Measurements from ENCODE around the gene TSPAN18. TPM values are rescaled to one million over a fixed set of nuclear protein-coding genes. Genes with fewer than 3 reads are reported as not detected.

The TSPAN18 gene
- total and polyA plus RNA-seq, 2 of the 4 experiments (the other 2 are of a cell fraction) = 0.36 to 1.1 TPM

DNA sequence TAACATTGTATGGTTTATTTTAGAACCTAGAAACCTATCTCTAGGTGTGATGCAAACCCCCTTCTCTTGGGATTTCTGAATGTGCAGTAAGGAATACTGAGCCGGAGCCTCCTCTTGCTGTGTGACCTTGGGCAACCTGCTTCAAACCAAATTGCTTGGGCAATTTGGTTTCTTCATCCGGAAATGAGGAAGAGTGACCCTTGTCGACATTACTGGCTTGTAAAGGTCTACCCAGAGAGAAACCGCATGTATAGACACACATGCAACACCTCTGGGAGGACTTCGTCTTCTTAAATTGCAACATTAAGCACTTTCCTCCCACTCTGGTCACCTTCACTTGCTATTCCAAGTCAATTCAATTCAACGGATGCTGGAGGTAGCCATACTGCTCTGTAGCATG lies 243.5 kb downstream of the TSPAN18 start:
- intact Hi-C loops (cut with micrococcal nuclease) (no loop called here), dilution Hi-C loops (cut with HindIII; ENCODE audit: low sequenced_read_pairs, unreplicated experiment) (no loop called here), in situ Hi-C loops (cut with MboI; ENCODE audit: low sequenced_read_pairs) (no loop called here)
- H2BK15ac ChIP-seq (ENCODE audit: low read depth, low read length) = no peak overlapping the region
- H3K36me3 ChIP-seq (ENCODE audit: control insufficient read depth, insufficient read depth, low read length) = no peaks in the 10 kb centered on the region
- no peak overlapping the region for H4K91ac ChIP-seq (ENCODE audit: insufficient read depth, low read depth, low read length)
- no TSS peak for BruUV-seq (replicated peaks)
- H3K4me1 ChIP-seq (ENCODE audit: control insufficient read depth, insufficient read depth, low read length) = no peaks in the 10 kb centered on the region
- 100% methylated on average over 3 of the region's 6 CpGs; no CpG with 5 or more reads in 1 of the 2 experiments for WGBS, 2 experiments (ENCODE audit: extremely low coverage in 2 of 2, insufficient read length in 1 of 2)
- DNase-seq (no peak), ATAC-seq (ENCODE audit: low read depth) (no peak)
- no peak overlapping the region for H2AK9ac ChIP-seq (replicated peaks; ENCODE audit: low read depth, low read length, poor library complexity)
- no peaks in the 10 kb centered on the region for H3K9me1 ChIP-seq (ENCODE audit: insufficient read depth, low read length)
- no peak overlapping the region for H3K23ac ChIP-seq (ENCODE audit: low read depth, low read length)
- no peaks in the 10 kb centered on the region for H3K9me3 ChIP-seq (ENCODE audit: control insufficient read depth, insufficient read depth, low read length)
- H2BK120ac ChIP-seq (ENCODE audit: low read depth, low read length) = no peak overlapping the region
- H2AFZ ChIP-seq (replicated peaks; ENCODE audit: low read length, poor library complexity) = no peak overlapping the region
- POLR2A ChIA-PET (ENCODE audit: unreplicated experiment) = no interaction called here
- no peak overlapping the region for H3K4ac ChIP-seq (ENCODE audit: low read depth, low read length)
- no peak overlapping the region for H3K56ac ChIP-seq (ENCODE audit: extremely low read depth, insufficient read depth, low read length)
- TF ChIP-seq FOS (IDR thresholded peaks at IDR 0.05; ENCODE audit: low read depth, low read length) = no peak
- no peak overlapping the region for H2BK20ac ChIP-seq (ENCODE audit: low read depth, low read length)
- H3K9ac ChIP-seq (ENCODE audit: low read depth, low read length) = no peak overlapping the region
- no peak overlapping the region for H3K4me2 ChIP-seq (ENCODE audit: low read depth, low read length)
- peaks cover 27% of the 10 kb centered on the region for H3K27me3 ChIP-seq (ENCODE audit: control insufficient read depth, insufficient read depth, low read length)
- CTCF ChIA-PET = no interaction called here
- no peak overlapping the region for H3K4me3 ChIP-seq (ENCODE audit: insufficient read depth, low read depth, low read length)
- no peak overlapping the region for H4K8ac ChIP-seq (ENCODE audit: low read depth in 2 of 2, low read length in 2 of 2)
- H4K20me1 ChIP-seq (ENCODE audit: insufficient read depth, low read length) = no peaks in the 10 kb centered on the region
- H3K14ac ChIP-seq (replicated peaks; ENCODE audit: low read depth, low read length) = no peak overlapping the region
- no peak overlapping the region for H3K27ac ChIP-seq (ENCODE audit: insufficient read depth, low read length)
- no peak overlapping the region for H3K18ac ChIP-seq (ENCODE audit: low read depth, low read length)
- no peaks in the 10 kb centered on the region for H3K79me1 ChIP-seq (ENCODE audit: low read depth in 1 of 2, low read length in 2 of 2)
- no peak overlapping the region for H2AK5ac ChIP-seq (ENCODE audit: low read depth, low read length)
- H2BK5ac ChIP-seq (ENCODE audit: low read depth, low read length, poor library complexity, severe bottlenecking) = no peak overlapping the region
- no peak overlapping the region for H4K5ac ChIP-seq (ENCODE audit: low read depth, low read length)

All from IMR-90 (cell line).